H54 (cell line): ENCODE data around the gene KTN1.

Experiments
- DNase-seq: peaks from one replicate; pipeline ENCODE4 v3.0.0; 2011; ENCODE audit warnings: low spot score, mixed read lengths; ENCODE audit not compliant: insufficient read length
- FAIRE-seq: peaks from 3 replicates; lab custom pipeline; 2011; peaks lifted over from hg19 to GRCh38; lab: Jason Lieb, UNC
- POLR2A ChIP-seq: IDR thresholded peaks from 2 replicates; pipeline ENCODE4 v1.6.1; 2011; ENCODE audit warnings: low read depth, mild to moderate bottlenecking, low read length

KTN1 gene

GRCh38 chr14:55654243-55654642 lies 74.2 kb downstream of the KTN1 start:
- no peak for DNase-seq
- FAIRE-seq = no peak
- no peak for TF ChIP-seq POLR2A

GRCh38 chr14:55661029-55661428 lies 81.0 kb downstream of the KTN1 start:
- TF ChIP-seq POLR2A = no peak
- DNase-seq (no peak), FAIRE-seq (no peak)

GRCh38 chr14:55662752-55663151 lies 82.7 kb downstream of the KTN1 start:
- no peak for TF ChIP-seq POLR2A
- DNase-seq = no peak
- FAIRE-seq = no peak

GRCh38 chr14:55665067-55665675 lies 85.2 kb downstream of the KTN1 start:
- TF ChIP-seq POLR2A = no peak
- no peak for FAIRE-seq

GRCh38 chr14:55667801-55668200 lies 87.8 kb downstream of the KTN1 start:
- FAIRE-seq (no peak), DNase-seq (no peak)
- no peak for TF ChIP-seq POLR2A

More at GRCh38 chr14:55665067-55665675, 85.2 kb downstream of the KTN1 start:
- no peak for DNase-seq

GRCh38 chr14:55671641-55672040 lies 91.6 kb downstream of the KTN1 start:
- no peak for TF ChIP-seq POLR2A
- FAIRE-seq (no peak), DNase-seq (no peak)

- no peak for DNase-seq
- TF ChIP-seq POLR2A = no peak
- no peak for FAIRE-seq
These were observed 93.0 kb downstream of the KTN1 start for GRCh38 chr14:55673048-55673447.

- FAIRE-seq = no peak
- DNase-seq = no peak
- TF ChIP-seq POLR2A = no peak
These were observed 101.1 kb downstream of the KTN1 start for GRCh38 chr14:55681096-55681495.

- TF ChIP-seq POLR2A = no peak
- DNase-seq (no peak), FAIRE-seq (no peak)
These were observed 105.1 kb downstream of the KTN1 start for GRCh38 chr14:55684956-55685584.

- FAIRE-seq (no peak), DNase-seq (no peak)
- no peak for TF ChIP-seq POLR2A
These were observed 106.7 kb downstream of the KTN1 start for GRCh38 chr14:55686713-55687112.

- no peak for TF ChIP-seq POLR2A
- FAIRE-seq (no peak), DNase-seq (no peak)
These were observed 108.6 kb downstream of the KTN1 start for GRCh38 chr14:55688566-55688965.

GRCh38 chr14:55689981-55690871 lies 110.2 kb downstream of the KTN1 start:
- FAIRE-seq = no peak
- TF ChIP-seq POLR2A = no peak
- DNase-seq = no peak

GRCh38 chr14:55691659-55692058 lies 111.7 kb downstream of the KTN1 start:
- DNase-seq (no peak), FAIRE-seq (no peak)
- no peak for TF ChIP-seq POLR2A

GRCh38 chr14:55693904-55694303 lies 113.9 kb downstream of the KTN1 start:
- DNase-seq (no peak), FAIRE-seq (no peak)
- no peak for TF ChIP-seq POLR2A

- FAIRE-seq (no peak), DNase-seq (no peak)
- no peak for TF ChIP-seq POLR2A
These were observed 117.4 kb downstream of the KTN1 start for GRCh38 chr14:55697414-55697861.
